Occipital lobe (tissue), 2 donors: ENCODE measurements around the gene APOA5. TPM values are rescaled to one million over a fixed set of nuclear protein-coding genes. Genes with fewer than 3 reads are reported as not detected.
"Not testable (repeated sequence)": the region's sequence is repeated elsewhere in the genome, so short reads cannot be mapped to it uniquely, and the experiment has no call there.

Source experiments
- DNase-seq: peaks from one replicate; lab custom pipeline; 2025; lab: John Stamatoyannopoulos, UW
- total RNA-seq: library from RNA; depleted of rRNA; stranded (reverse); fragments of >200 nt; gene quantifications from one replicate; pipeline ENCODE4 v1.2.3, GENCODE V29; 2014

APOA5 gene
- total RNA-seq, 1 donor from 2014 or later = not detected

GRCh38 chr11:116827461-116827860, 35.8 kb upstream of the APOA5 start:
- no peak for DNase-seq

GRCh38 chr11:116826751-116827431, 35.2 kb upstream of the APOA5 start:
- DNase-seq = no peak

- no peak for DNase-seq
Measured at GRCh38 chr11:116825854-116826750, 34.4 kb upstream of the APOA5 start.

GRCh38 chr11:116825434-116825833, 33.8 kb upstream of the APOA5 start:
- no peak for DNase-seq

- DNase-seq = no peak
Measured at GRCh38 chr11:116823031-116823843, 31.6 kb upstream of the APOA5 start, which contains the start of gene APOA4. APOA4 (minus strand) TSS chr11:116823304; CDS start chr11:116823191, 113 bp downstream.

- DNase-seq = no peak
Measured at GRCh38 chr11:116822575-116822974, 30.9 kb upstream of the APOA5 start.

- DNase-seq = no peak
Measured at GRCh38 chr11:116821050-116821918, 29.6 kb upstream of the APOA5 start.

- no peak for DNase-seq
Measured at GRCh38 chr11:116819049-116819448, 27.4 kb upstream of the APOA5 start.

GRCh38 chr11:116814502-116814901, 22.8 kb upstream of the APOA5 start:
- no peak for DNase-seq

GRCh38 chr11:116813781-116814471, 22.2 kb upstream of the APOA5 start:
- no peak for DNase-seq

GRCh38 chr11:116813170-116813569, 21.5 kb upstream of the APOA5 start:
- no peak for DNase-seq

GRCh38 chr11:116812109-116812508, 20.4 kb upstream of the APOA5 start:
- no peak for DNase-seq

- DNase-seq = no peak
Measured at GRCh38 chr11:116811194-116811593, 19.5 kb upstream of the APOA5 start.

- DNase-seq = no peak
Measured at GRCh38 chr11:116808262-116809175, 16.8 kb upstream of the APOA5 start.

GRCh38 chr11:116807601-116808261, 16.1 kb upstream of the APOA5 start:
- DNase-seq = no peak

GRCh38 chr11:116804001-116804400, 12.3 kb upstream of the APOA5 start:
- no peak for DNase-seq

GRCh38 chr11:116801662-116802061, 10.0 kb upstream of the APOA5 start:
- DNase-seq = not testable (repeated sequence)

- DNase-seq = no peak
Measured at GRCh38 chr11:116800610-116801009, 8.9 kb upstream of the APOA5 start.
